Stimulated activated CD8-positive, alpha-beta memory T cell treated with anti-CD3 and anti-CD28 coated beads, Interleukin-4, amount 100 ng/mL, for 48 hours (primary cell): ENCODE results near the gene NPEPL1.
A peak's percentile ranks its signal among the peaks of the same experiment; 100 is the strongest.

ENCODE experiments used
- DNase-seq: peaks from one replicate; pipeline ENCODE4 v3.0.0-alpha.2; 2020

The NPEPL1 gene

DNA sequence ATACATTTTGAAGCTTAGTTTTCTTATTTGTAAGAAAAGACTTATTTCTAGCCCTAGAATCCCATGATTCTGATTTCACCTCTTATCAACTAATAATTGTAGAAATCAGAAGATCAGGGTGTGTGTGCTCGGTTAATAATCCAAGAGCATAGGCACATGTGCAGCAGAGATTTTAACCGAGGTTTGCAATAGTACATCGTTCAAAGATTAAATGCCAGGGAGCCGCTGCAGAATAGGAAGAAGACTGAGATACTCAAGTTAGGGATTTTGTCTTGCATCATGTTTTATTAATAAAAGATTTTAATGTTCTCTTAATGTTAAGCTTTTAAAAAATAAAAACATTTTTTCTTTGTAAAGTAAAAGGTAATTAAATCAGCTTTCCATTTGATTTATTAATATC is 34.6 kb upstream of the NPEPL1 start:
- no peak for DNase-seq

DNA sequence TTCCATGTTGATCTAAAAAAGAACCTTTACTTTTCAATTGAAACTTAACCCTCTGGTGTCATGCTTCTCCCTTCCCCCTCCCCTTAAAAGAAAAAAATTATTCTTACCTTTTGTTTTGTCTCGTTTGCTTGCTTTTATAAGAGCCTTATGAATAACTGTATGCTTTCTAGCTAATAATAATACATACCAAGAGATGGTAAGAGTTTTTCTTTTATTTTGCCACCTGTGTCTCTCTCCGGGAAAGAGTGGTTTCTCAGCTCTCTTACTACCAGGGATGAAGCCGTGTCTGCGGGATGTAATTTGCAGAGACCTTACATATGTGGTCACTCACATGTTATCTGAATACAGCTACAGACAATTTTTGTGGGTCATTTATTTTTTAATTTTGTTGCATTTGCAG is 33.8 kb upstream of the NPEPL1 start:
- DNase-seq = no peak

DNA sequence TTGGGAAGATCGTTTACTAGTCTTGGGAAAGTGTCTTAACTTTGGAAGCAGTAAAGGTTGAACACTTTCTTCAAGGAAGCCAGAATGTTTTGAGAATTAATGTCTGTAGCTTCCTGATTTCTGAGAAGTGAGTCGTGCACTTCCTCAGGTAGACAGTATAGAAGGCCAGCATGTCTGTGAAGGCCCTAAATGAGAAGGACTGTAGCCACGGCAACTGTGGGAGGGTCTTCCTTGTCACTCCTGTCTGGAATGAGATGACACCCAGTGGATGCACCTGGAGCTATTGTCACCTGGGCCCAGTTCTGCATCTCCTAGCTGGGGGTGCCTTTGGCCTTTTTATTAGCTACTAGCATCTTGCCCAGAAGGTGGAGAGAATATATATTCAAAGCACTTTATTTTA is 32.8 kb upstream of the NPEPL1 start:
- DNase-seq = no peak

DNA sequence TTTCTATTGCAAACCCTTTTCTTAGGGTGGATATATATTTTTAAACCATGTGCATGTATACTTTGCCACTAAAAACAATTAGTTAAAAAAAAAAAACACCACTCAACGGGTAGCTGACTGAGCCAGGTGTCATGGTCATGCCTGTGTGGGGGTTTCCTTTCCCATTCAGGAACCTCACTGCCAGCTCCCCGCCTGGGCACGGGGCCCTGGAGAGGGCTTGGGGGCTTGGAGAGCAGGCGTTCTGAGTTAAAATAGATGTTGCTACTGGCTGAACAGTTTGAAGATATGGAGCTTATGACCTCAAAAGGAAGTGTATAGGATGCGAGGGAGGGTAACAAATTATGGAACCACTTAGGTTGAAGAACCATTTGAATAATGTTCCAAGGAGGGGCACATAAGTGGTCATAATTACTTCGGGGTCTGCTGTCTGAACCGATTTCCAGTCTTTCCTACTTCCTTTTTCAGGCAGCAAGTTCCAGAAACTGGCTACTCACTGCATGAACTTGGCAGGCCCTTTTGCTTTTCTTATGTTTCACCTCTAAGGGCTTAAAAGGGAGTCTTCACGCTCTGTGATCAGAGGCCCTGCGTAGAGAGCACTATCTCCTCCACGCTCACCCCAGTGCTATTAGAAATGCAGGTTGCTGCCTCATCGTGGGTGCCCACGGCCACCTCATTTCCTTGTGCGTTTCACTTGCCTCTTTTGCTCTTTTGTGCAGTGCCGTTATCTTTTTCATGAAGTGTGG is 31.6 kb upstream of the NPEPL1 start:
- DNase-seq = peak; percentile 42

GRCh38 chr20:58661598-58662473 is 30.8 kb upstream of the NPEPL1 start:
- no peak for DNase-seq

DNA sequence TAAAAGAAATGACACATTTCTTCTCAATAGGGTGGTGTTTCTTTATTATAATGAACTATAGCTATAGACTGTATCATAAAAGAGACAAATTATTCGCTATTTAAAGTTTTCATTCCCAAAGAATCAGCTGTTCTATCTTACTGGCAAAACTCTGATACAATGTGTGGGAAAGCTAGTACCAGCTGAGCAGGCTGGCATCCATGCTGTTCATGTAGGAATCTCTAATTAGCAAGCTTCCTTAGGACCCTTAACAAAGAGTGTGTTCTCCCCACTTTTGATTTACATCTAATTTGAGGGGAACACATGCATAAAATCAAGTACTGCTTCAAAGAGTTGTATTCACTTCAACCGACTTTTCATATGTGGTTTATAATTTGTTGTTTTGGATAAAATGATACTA is 28.3 kb upstream of the NPEPL1 start:
- no peak for DNase-seq

DNA sequence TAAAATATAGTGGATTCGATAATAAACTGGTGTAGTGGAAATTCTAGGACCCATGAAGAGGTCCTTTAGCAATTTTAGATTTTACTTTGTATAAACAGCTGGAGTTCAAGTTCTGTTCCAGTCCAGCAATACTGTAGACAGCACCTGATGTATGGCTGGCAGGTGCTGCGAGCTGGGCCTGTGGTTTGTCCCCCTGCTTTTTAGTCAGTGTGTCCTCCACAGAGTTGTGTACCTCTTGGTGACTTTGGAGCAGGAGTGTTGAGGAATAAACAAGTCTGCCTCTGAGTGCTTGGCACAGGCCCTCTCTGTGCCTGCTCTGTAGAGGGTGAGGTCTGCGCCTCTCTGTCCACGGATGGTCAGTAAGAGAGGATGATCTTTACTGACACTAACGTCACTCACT is 27.7 kb upstream of the NPEPL1 start:
- no peak for DNase-seq

DNA sequence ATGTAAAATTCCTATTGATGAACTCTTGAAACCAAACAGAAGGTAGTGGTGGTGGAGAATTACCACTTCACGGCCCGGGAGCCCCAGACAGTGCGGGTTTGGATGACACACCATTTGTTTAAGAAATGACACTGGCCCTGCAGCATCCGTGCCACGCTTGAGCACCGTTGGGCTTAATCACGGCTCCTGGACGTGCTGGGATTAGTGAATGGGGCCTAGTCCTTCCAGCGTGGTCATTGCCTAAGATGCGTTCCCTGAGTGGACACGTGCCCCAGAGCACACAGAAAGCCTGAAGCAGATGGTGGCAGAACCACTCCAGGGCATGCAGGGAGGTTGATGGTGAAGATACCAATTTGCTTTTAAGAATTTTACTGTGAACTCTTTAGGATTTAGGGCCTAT is 27.0 kb upstream of the NPEPL1 start:
- no peak for DNase-seq

- no peak for DNase-seq
Measured at GRCh38 chr20:58666702-58667101, 25.9 kb upstream of the NPEPL1 start.

GRCh38 chr20:58667975-58668374 is 24.6 kb upstream of the NPEPL1 start:
- no peak for DNase-seq

- DNase-seq = no peak
Measured at GRCh38 chr20:58668901-58669286, 23.7 kb upstream of the NPEPL1 start.

- DNase-seq = no peak
Measured at GRCh38 chr20:58669287-58670006, 23.2 kb upstream of the NPEPL1 start.

DNA sequence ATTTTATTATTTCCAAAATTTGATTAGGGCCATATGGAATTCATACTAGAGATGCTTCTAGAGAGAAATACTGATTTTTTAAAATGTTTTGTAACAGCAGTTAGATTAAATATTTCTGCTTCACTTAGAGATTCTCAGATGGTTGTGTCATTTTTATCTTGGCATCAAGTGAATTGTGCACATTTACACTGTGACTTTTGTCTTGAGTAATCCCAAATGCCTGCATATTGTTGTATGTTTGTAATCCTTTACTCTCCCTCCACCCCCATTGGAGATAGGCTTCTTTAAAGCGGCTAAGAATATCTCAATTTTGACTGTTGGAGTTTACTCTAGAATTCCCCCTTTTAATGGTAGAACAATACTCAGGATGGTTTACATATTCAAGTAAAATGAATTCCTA is 22.5 kb upstream of the NPEPL1 start:
- DNase-seq = no peak

DNA sequence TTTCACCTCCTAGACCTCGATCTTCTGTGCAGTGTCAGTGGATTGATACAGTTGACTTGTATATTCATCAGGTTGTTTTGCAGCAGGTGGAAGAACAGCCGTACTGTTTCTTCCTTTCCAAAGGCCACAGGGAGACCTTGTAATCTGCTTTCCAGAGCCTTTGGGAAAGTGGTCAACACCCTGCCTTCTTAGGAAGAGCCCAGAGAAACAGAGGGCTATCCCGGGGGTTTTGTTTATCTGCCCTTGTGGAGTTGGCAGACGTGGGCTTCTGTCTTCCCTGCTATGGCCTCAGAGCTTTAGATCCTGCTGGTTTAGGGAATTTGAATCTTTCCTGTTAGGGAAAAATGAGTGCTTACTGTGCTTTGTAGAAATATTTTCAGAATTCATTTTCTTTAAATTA is 21.9 kb upstream of the NPEPL1 start:
- DNase-seq = no peak

GRCh38 chr20:58673119-58673518 is 19.5 kb upstream of the NPEPL1 start:
- no peak for DNase-seq

- DNase-seq = no peak
Measured at GRCh38 chr20:58675146-58675584, 17.4 kb upstream of the NPEPL1 start.

GRCh38 chr20:58675641-58676040 is 17.0 kb upstream of the NPEPL1 start:
- DNase-seq = no peak

DNA sequence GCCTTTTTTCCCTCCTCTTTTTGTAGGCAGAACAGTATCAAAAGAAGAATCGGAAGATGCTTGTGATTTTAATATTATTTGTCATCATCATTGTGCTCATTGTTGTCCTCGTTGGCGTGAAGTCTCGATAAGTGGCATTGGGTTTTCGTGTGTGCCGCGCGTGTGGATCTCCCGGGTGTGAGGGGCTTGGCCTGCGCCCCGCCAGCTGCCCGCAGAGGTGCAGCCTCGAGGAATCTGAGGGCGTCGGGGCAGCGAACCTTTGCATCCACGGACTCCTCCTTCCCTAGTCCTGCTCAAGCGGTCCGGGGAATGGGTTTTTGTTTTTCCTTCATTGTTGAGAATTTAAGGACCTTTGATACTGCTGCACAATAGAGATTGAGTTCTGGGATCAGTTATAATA is 16.4 kb upstream of the NPEPL1 start:
- no peak for DNase-seq

- no peak for DNase-seq
Measured at GRCh38 chr20:58677079-58677604, 15.5 kb upstream of the NPEPL1 start.

DNA sequence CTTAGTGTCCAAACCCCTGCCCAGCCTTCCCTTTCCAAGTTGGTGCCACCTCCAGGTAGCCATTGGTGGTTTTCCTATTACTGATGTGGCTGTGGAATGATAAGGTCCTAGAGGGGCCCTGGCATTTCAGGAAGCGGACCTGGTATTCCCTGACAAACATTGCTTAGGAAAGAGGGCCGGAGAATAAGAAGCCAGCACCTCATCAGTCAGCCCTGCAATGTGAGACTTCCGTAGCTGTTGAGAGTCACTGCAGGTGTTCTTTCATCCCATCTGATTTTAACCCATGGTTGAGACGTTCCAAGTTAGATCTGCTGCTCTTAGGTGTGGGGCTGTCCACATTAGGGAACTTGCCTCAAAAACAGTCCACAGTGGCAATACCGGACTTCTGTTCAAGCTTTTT is 14.8 kb upstream of the NPEPL1 start:
- DNase-seq = no peak

GRCh38 chr20:58678806-58679205 is 13.8 kb upstream of the NPEPL1 start:
- no peak for DNase-seq

DNA sequence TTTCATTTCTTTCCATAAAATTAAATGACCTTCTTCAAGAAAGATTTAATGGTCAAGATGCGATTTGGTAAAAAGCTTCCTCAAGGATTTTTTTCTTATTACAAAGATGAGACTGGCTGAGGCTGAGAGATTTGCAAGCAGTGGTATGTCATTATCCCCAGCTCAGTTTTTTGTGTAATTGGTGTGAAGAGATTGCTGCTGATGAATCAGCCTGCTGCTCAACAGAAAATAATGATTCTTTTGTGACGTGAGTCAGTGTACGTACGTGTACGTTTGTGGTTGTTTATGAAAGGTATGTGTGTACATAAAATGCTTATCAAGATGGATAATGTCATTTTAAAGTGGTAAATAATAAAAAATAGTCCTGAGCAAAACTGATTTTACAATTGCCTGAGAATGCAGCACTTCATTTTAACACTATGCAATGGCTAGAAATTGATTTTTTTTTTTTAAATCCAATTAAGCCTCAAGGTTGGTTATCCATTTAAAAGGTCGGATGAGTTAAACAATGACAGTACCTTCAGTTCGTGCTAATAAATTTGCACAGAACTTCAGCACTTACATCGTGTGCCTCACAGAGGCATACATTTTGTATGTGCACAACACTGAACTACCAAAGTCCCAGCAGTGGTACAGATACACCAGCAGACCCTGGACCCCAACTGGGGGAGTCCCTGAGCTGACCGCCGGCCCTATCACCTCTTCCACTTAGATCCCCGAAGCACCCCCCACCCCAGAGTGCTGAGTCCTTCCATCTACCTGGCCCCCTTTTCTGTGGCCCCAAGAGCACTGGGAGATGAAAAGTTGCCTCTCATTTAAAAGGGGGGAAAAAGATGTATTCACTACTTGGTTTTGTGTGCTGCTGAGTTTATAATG is 9.7 kb upstream of the NPEPL1 start:
- no peak for DNase-seq
